ENCODE data around the gene ZNF562. TPM values are rescaled to one million over a fixed set of nuclear protein-coding genes. Genes with fewer than 3 reads are reported as not detected.

ZNF562 gene
- polyA plus RNA-seq, 2 of the 4 experiments (the other 2 are of a cell fraction), result 8.5 to 16.1 TPM

GRCh38 chr19:9621156-9622037, 53.5 kb downstream of the ZNF562 start, which contains the start of gene ZNF561:
ZNF561 (minus strand) TSS chr19:9621232; CDS start chr19:9619456, 1,776 bp downstream.
- WGBS (ENCODE audit: missing lambda C conversion rate), result 7% methylated on average over 18 of the region's 33 CpGs
- 0 out of 2 replicates have a peak, but pooled peaks have one; percentile 25 for TF ChIP-seq MYC (IDR thresholded peaks at IDR 0.05; ENCODE audit: borderline replicate concordance, low read length)
- TF ChIP-seq BHLHE40 (IDR thresholded peaks at IDR 0.05; ENCODE audit: low read depth, low read length), result no peak
- TF ChIP-seq JUN (IDR thresholded peaks at IDR 0.05), result peak in 1 of 2 experiments; percentile 81; a peak in 3 of 5 replicates
- TF ChIP-seq HOXB13 (CRISPR knock-in tag; IDR thresholded peaks at IDR 0.05; ENCODE audit: low read depth), result 0 out of 2 replicates have a peak, but pooled peaks have one; percentile 55
- TF ChIP-seq REST (IDR thresholded peaks at IDR 0.05), result no peak
- TF ChIP-seq MAFK (IDR thresholded peaks at IDR 0.05; ENCODE audit: partially characterized antibody), result no peak
- peak; percentile 68; the same call in 1 of the 2 replicates for TF ChIP-seq E2F6 (IDR thresholded peaks at IDR 0.05; ENCODE audit: borderline replicate concordance, low read depth)
- TF ChIP-seq BCL3 (IDR thresholded peaks at IDR 0.05), result 0 out of 3 replicates have a peak, but pooled peaks have one; percentile 32
- TF ChIP-seq USF2 (IDR thresholded peaks at IDR 0.05), result no peak
- TF ChIP-seq FOSB (CRISPR knock-in tag; IDR thresholded peaks at IDR 0.05), result no peak
- peak; percentile 86 for TF ChIP-seq PHF8 (IDR thresholded peaks at IDR 0.05; ENCODE audit: borderline replicate concordance, low read depth)
- TF ChIP-seq KDM5A (IDR thresholded peaks at IDR 0.05), result peak; percentile 70; the same call in 1 of the 2 replicates
- no peak for TF ChIP-seq CTCF (IDR thresholded peaks at IDR 0.05)
- no peak for TF ChIP-seq EP300 (IDR thresholded peaks at IDR 0.05)
- TF ChIP-seq POLR2A (IDR thresholded peaks at IDR 0.05; ENCODE audit: low read length), result peak; percentile 47
- peak; percentile 31; the same call in 1 of the 2 replicates for TF ChIP-seq KDM1A (IDR thresholded peaks at IDR 0.05; ENCODE audit: low read depth)
- TF ChIP-seq CBX8 (IDR thresholded peaks at IDR 0.05), result no peak
- peak; percentile 51; the same call in 1 of the 2 replicates for TF ChIP-seq GATA3 (IDR thresholded peaks at IDR 0.05; ENCODE audit: borderline replicate concordance)
- peak; percentile 76 for TF ChIP-seq MAX (IDR thresholded peaks at IDR 0.05)
- TF ChIP-seq FOSL2 (IDR thresholded peaks at IDR 0.05), result no peak
- TF ChIP-seq FOSL2 (CRISPR knock-in tag; IDR thresholded peaks at IDR 0.05), result 0 out of 2 replicates have a peak, but pooled peaks have one; percentile 3
- 0 out of 2 replicates have a peak, but pooled peaks have one; percentile 6 for TF ChIP-seq ZC3H11A (IDR thresholded peaks at IDR 0.05)
- no peak for TF ChIP-seq RNF2 (IDR thresholded peaks at IDR 0.05; ENCODE audit: borderline replicate concordance, low read depth)
- CTCF ChIA-PET, result no interaction called here
- ATAC-seq, result peak; percentile 96 to 98
- peak; percentile 46 to 88 for DNase-seq (ENCODE audit: low read depth in 1 of 2, low spot score in 1 of 2)
- H3K4me3 ChIP-seq, result peak within 1 kb of the TSS; percentile 93
- H3K4me2 ChIP-seq, result peak within 1 kb of the TSS; percentile 60
- H3K27ac ChIP-seq, result peak within 1 kb of the TSS; percentile 89 to 99
- POLR2A ChIA-PET, result no interaction called here
- peaks cover 44% of the 10 kb centered on the region for H3K9me3 ChIP-seq
- no peaks in the 10 kb centered on the region for H3K4me1 ChIP-seq
- no peak for FAIRE-seq
